A673 (cell line): ENCODE data around the gene APOL1.

Experiments used
- CTCF ChIP-seq: fragments of 300-800, 200-600 bp; sonication (generic); conservative IDR thresholded peaks from 2 replicates; pipeline ENCODE4 v1.5.1; 2017; ENCODE audit warnings: low read depth, mild to moderate bottlenecking, antibody characterized with exemption, low read length, moderate library complexity, mixed read lengths
- EZH2 ChIP-seq: fragments of 200-600 bp; sonication (generic); IDR thresholded peaks from 2 replicates; pipeline ENCODE4 v1.6.1; 2017; ENCODE audit warnings: borderline replicate concordance, low read depth, mild to moderate bottlenecking, mixed read lengths, antibody characterized with exemption, low read length; ENCODE audit not compliant: poor library complexity, severe bottlenecking

GRCh38 chr22:36228944-36229343 lies 24.0 kb upstream of the APOL1 start:
- TF ChIP-seq CTCF (no peak), EZH2 (no peak)
